Measurements from ENCODE around the gene ZBTB22. TPM values are rescaled to one million over a fixed set of nuclear protein-coding genes. Genes with fewer than 3 reads are reported as not detected.
"Not testable (repeated sequence)": the region's sequence is repeated elsewhere in the genome, so short reads cannot be mapped to it uniquely, and the experiment has no call there.

The ZBTB22 gene
- total RNA-seq, 2 experiments from 2014 or later, result 11.0 to 12.1 TPM

DNA sequence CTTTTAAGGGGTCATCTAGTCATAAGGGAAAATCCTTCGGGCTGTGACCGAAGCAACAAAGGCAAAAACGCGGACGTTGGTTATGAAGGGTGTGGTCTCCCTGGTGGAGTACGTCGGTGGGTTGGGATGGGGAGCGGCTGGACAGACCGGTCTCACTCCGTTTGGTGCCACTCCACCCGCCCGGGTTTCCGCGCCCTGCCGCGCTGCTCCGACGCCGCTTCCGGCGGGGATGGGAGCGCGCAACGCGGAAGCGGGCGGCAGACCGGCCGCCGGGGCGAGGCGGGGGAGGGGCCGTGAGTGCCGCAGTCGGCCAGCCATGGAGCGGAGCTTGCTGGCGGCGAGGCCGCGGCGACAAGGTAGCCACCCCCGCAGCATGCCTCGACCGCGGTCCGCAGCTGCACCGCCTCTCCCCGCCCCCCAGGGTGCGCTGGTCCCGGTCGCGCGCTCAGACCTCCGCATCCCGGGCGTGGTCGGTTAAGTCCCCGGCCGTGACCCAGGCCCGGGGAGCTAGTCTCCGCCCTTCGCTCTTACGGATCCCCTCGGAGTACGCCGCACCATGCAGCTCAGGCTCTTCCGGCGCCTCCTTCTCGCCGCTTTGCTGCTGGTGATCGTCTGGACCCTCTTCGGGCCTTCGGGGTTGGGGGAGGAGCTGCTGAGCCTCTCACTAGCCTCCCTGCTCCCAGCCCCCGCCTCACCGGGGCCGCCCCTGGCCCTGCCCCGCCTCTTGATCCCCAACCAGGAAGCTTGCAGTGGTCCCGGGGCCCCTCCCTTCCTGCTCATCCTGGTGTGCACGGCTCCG lies 40.5 kb downstream of the ZBTB22 start, which contains the start of gene B3GALT4:
Gene B3GALT4 (plus strand): TSS at position 260 of the 799 bp plus-strand sequence. CDS start 297 bp downstream, at position 557.
- ChIA-PET CTCF (interaction anchor here (0.6 to 3.4 kb wide), 17 partner anchors 12 to 1084 kb away, joined by 3 to 37 read pairs (median 5); partner anchors contain the start of genes PFDN6, RGL2, WDR46 and ZBTB22), POLR2A (interaction anchor here (0.5 to 4.9 kb wide), 18 partner anchors 10 to 306 kb away, joined by 3 to 40 read pairs (median 5); partner anchors contain the start of genes BAK1, HSD17B8, PFDN6 and RGL2)
- peaks cover 50% of the 10 kb centered on the region for H3K36me3 Mint-ChIP-seq
- H3K27me3 Mint-ChIP-seq, result no peaks in the 10 kb centered on the region
- DNase-seq, result peak; percentile 85
- intact Hi-C loops (cut with micrococcal nuclease), result loop anchor here (1.0 to 10.0 kb wide), 3 partner anchors 12 to 298 kb away; partner anchors contain the start of genes PFDN6 and WDR46
- H3K9me3 Mint-ChIP-seq, result no peaks in the 10 kb centered on the region
- H3K27ac Mint-ChIP-seq, result peak within 1 kb of the TSS; percentile 92
- peaks cover 37% of the 10 kb centered on the region for H3K4me1 Mint-ChIP-seq (ENCODE audit: low read depth)
- peak within 1 kb of the TSS; percentile 94 for H3K4me3 Mint-ChIP-seq

DNA sequence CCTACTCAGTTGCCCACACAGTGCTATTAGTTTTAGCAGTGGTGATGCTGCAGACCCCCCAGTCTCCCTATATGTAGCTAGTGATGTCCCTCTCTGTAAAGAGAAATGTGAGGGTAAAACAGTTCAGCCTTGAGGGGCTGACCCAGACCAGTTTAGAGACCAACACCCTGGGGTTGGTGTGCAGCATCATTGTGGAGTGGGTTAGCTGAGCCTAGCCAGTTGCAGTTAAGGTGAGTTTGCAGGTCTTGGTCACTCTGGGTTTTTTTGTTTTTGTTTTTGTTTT lies 41.0 kb downstream of the ZBTB22 start:
- ChIA-PET POLR2A (interaction anchor here (1.2 to 4.9 kb wide), 12 partner anchors 13 to 306 kb away, joined by 3 to 40 read pairs (median 6); partner anchors contain the start of genes BAK1, PFDN6, RGL2 and TAPBP), CTCF (interaction anchor here (0.9 to 3.4 kb wide), 11 partner anchors 13 to 150 kb away, joined by 3 to 37 read pairs (median 6); partner anchors contain the start of genes PFDN6, RGL2, WDR46 and ZBTB22)
- intact Hi-C loops (cut with micrococcal nuclease), result loop anchor here (2.0 to 10.0 kb wide), 2 partner anchors 36 to 298 kb away; no protein-coding TSS in a partner anchor
- Mint-ChIP-seq H3K27me3 (no peaks in the 10 kb centered on the region), H3K4me3 (peak overlapping the region; percentile 94), H3K27ac (peak overlapping the region; percentile 91), H3K9me3 (no peaks in the 10 kb centered on the region), H3K4me1 (ENCODE audit: low read depth) (peaks cover 37% of the 10 kb centered on the region), H3K36me3 (peaks cover 53% of the 10 kb centered on the region)
- DNase-seq, result no peak

DNA sequence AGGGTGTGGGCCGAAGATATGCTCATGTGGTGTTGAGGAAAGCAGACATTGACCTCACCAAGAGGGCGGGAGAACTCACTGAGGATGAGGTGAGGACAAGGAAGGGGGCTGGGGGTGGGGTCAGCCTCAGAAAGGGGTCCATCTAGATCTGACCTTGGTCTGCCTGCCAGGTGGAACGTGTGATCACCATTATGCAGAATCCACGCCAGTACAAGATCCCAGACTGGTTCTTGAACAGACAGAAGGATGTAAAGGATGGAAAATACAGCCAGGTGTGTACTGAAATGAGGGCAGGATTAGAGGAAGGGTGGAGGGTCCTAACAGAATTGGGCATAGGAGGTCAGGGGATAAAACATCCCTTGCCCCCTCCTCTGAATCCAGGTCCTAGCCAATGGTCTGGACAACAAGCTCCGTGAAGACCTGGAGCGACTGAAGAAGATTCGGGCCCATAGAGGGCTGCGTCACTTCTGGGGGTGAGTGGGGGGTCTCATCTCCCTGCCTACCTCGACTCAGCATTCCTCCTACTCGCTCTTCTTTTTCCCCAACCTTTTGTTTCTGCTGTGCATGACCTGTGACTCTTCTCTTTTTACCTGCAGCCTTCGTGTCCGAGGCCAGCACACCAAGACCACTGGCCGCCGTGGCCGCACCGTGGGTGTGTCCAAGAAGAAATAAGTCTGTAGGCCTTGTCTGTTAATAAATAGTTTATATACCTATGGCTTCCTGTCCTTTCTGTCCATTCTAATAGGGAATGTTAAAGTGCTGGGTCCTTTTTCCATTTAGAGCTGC lies 41.6 kb downstream of the ZBTB22 start:
- ChIA-PET POLR2A (interaction anchor here (1.2 to 4.9 kb wide), 7 partner anchors 14 to 304 kb away, joined by 3 to 40 read pairs (median 7); partner anchors contain the start of genes BAK1, PFDN6, RGL2 and WDR46), CTCF (interaction anchor here (0.9 to 3.4 kb wide), 6 partner anchors 13 to 151 kb away, joined by 3 to 37 read pairs (median 13); partner anchors contain the start of genes PFDN6, RGL2 and WDR46)
- Mint-ChIP-seq H3K4me1 (ENCODE audit: low read depth) (peaks cover 39% of the 10 kb centered on the region), H3K27ac (peak overlapping the region; percentile 91), H3K4me3 (peak overlapping the region; percentile 94), H3K36me3 (peaks cover 53% of the 10 kb centered on the region)
- not testable (repeated sequence) for H3K9me3 Mint-ChIP-seq, DNase-seq, H3K27me3 Mint-ChIP-seq
- intact Hi-C loops (cut with micrococcal nuclease), result loop anchor here (2.0 to 10.0 kb wide), 2 partner anchors 37 to 299 kb away; no protein-coding TSS in a partner anchor

DNA sequence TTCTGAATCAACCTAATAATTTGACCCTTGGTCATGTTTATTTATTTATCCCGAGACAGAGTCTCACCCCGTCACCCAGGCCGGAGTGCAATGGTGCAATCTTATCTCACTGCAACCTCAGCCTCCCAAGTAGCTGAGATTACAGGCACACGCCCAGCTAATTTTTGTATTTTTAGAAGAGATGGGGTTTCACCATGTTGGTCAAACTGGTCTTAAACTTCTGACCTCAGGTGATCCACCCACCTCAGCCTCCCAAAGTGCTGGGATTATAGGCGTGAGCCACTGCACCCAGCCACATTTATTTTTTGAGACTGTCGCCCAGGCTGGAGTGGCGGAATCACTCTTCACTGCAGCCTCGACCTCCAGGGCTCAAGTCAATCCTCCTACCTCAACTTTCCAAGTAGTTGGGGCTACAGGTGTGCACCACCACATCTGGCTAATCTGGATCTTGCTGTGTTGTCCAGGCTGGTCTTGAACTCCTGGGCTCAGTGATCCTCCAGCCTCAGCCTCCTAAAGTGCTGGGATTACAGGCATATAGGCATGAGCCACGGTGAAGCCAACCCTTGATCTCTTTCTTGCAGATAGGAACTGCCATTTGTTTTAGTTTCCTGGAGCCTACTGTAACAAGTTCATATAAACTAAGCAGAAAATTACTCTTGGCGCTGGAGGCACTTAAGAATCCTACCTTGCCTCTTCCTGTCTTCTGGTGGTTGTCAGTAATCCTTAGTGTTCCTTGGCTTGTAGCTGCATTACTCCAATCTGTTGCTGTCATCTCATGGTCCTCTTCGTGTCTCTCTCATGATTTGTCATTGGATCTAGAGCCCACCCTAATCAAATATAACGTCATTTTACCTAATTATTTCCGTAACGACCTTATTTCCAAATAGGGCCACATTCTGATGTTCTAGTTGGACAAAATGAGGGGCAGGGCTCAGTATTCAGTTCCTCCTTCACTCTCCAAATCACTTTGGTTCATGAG lies 43.3 kb downstream of the ZBTB22 start:
- Mint-ChIP-seq H3K27me3 (no peaks in the 10 kb centered on the region), H3K27ac (peak overlapping the region; percentile 98), H3K4me3 (peak overlapping the region; percentile 94), H3K36me3 (peaks cover 53% of the 10 kb centered on the region), H3K9me3 (no peaks in the 10 kb centered on the region), H3K4me1 (ENCODE audit: low read depth) (peaks cover 53% of the 10 kb centered on the region)
- no peak for DNase-seq
- ChIA-PET CTCF (interaction anchor here (1.3 kb wide), 1 partner anchor 25 kb away, joined by 3 read pairs; no protein-coding TSS in a partner anchor), POLR2A (interaction anchor here (1.0 to 4.9 kb wide), 3 partner anchors 15 to 302 kb away, joined by 4 to 40 read pairs (median 7); partner anchors contain the start of genes PFDN6 and WDR46)
- intact Hi-C loops (cut with micrococcal nuclease), result loop anchor here (2.0 to 10.0 kb wide), 4 partner anchors 145 to 429 kb away; partner anchors contain the start of genes CUTA and PSMB8

DNA sequence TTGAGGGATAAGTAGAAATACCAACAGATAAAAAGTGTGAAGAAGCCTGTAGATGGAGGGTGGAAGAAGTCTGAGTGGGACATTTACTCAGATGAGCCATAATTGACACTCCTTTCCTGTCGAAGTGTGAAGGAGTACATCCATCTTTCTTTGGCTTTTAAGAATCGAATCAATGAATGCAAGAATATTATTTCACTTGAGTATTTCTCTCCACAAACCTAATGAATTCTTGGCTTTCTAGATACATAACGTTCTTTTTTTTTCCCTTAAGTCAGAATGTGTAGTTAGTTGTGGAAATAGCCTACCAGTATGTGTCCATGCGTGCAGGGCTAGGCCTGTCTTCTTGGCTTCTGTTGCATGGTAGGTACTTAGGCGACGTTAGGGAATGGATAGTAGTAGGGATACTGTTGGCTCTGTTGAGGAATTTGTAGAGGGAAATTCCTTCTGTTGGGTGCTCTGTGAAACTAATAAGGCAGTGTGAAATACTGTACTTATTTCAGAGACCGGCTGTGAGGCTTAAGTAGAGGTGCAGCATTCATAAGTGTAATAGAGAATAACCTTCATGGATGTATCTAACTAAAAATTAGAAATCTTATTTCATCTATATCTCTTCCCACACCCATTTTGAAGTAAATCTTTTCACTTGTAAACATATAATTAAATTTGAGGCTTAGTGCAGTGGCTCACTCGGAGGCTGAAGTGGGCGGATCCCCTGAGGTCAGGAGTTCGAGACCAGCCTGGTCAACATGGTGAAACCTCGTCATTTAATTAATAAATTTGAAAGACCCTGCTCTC lies 44.2 kb downstream of the ZBTB22 start:
- no peaks in the 10 kb centered on the region for H3K9me3 Mint-ChIP-seq
- DNase-seq, result no peak
- intact Hi-C loops (cut with micrococcal nuclease), result loop anchor here (2.0 to 10.0 kb wide), 4 partner anchors 145 to 429 kb away; partner anchors contain the start of genes CUTA and PSMB8
- peaks cover 59% of the 10 kb centered on the region for H3K36me3 Mint-ChIP-seq
- H3K27ac Mint-ChIP-seq, result peak overlapping the region; percentile 98
- H3K27me3 Mint-ChIP-seq, result no peaks in the 10 kb centered on the region
- peaks cover 51% of the 10 kb centered on the region for H3K4me1 Mint-ChIP-seq (ENCODE audit: low read depth)
- POLR2A ChIA-PET, result interaction anchor here (0.6 to 2.9 kb wide), 4 partner anchors 16 to 301 kb away, joined by 3 to 24 read pairs (median 10); partner anchors contain the start of genes PFDN6 and WDR46
- peak overlapping the region; percentile 94 for H3K4me3 Mint-ChIP-seq
- CTCF ChIA-PET, result interaction anchor here (2.1 to 4.2 kb wide), 2 partner anchors 24 to 68 kb away, joined by 6 to 21 read pairs; partner anchors contain the start of gene HSD17B8

DNA sequence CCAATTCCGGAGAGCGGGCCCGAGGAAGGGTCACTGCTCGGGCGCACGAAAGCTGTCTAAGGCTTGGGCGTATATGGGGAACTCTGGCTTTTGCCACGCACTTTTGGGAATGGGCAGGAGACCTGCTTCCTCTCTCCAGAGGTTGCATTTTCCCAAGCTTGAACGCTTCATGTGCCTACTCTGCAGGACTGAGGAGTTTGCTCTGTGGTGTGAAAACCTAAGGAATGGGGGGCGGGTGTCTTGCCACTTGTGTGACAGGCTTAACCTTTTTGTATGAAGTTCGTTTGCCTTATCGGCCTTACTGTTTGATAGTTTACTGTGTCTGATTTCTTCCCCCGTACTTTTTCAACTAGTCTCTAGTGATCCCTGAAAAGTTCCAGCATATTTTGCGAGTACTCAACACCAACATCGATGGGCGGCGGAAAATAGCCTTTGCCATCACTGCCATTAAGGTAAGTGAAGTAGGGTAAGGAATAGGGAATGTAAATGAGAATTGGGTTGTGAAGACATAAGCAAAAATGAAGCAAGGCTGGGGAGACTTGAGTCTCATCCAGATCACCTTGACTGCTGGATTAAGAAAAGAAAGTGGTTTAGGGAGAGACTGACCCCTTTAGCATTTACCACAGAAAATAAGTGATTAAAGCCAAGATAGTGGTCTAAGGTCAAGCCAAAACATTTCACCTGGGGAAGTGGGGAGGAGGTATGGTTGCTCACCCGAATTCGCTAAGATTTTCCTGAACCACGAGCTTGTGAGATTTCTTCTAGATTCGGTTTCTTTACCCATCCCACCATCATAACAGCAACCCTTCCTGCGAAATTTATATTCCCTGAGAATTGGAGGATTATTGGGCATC lies 45.0 kb downstream of the ZBTB22 start:
- intact Hi-C loops (cut with micrococcal nuclease), result loop anchor here (1.0 to 10.0 kb wide), 7 partner anchors 45 to 428 kb away; partner anchors contain the start of genes CUTA, PSMB8 and ZBTB22
- Mint-ChIP-seq H3K9me3 (no peaks in the 10 kb centered on the region), H3K4me3 (peak overlapping the region; percentile 94), H3K36me3 (peaks cover 65% of the 10 kb centered on the region), H3K27me3 (no peaks in the 10 kb centered on the region), H3K4me1 (ENCODE audit: low read depth) (peaks cover 46% of the 10 kb centered on the region), H3K27ac (peak overlapping the region; percentile 98)
- DNase-seq, result no peak
- ChIA-PET CTCF (interaction anchor here (0.6 to 4.2 kb wide), 9 partner anchors 17 to 434 kb away, joined by 3 to 21 read pairs (median 5); partner anchors contain the start of genes HSD17B8, PFDN6, RGL2 and TAP2), POLR2A (interaction anchor here (0.6 to 2.9 kb wide), 16 partner anchors 9 to 349 kb away, joined by 3 to 24 read pairs (median 6); partner anchors contain the start of genes BRD2, HSD17B8, PFDN6 and RGL2)

DNA sequence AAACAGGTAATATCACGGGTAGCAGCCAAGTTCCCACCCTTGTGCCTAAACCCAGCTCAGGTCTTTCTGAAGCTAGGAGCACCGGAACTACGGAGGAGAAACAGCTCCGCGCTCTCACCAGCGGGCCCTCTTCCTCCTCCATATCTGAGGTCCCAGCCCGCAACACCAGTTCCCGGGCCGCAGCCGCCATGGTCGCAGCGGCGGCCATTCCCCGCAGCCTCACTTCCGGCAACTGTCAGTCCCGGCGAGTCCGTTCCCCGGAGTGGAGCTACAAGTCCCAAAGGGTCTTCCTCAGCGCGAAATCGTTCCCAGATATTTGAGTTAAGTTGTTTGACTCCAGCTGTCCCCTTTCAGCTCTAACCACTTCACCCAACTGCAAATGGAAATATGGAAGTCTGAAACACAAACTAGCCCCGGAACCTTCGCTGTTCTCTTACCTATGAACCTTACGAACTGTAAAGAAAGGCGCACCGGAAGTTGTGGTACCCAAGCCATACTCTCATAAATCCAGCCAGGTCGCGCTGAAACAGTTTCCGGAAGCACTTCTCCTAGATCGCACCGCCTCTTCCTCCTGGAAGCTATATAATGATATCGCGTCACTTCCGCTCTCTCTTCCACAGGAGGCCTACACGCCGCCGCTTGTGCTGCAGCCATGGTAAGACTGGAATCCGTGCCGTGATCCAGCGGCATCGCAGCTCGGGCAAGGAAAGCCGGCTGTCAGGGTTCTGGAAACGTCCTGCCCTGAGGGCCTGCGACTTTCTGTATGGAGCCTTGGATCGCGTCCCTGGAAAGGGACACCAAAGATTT lies 45.9 kb downstream of the ZBTB22 start, which contains the start of the genes RPS18 and VPS52:
Gene RPS18 (plus strand): TSS at position 608 of the 807 bp plus-strand sequence. CDS start 45 bp downstream, at position 653.
Gene VPS52 (minus strand): TSS at position 409 of the 807 bp plus-strand sequence. CDS start 201 bp downstream, at position 208.
- ChIA-PET POLR2A (interaction anchor here (0.9 to 2.9 kb wide), 18 partner anchors 9 to 350 kb away, joined by 3 to 24 read pairs (median 6); partner anchors contain the start of genes BRD2, HSD17B8, PFDN6 and RGL2), CTCF (interaction anchor here (0.5 to 4.2 kb wide), 12 partner anchors 10 to 433 kb away, joined by 3 to 21 read pairs (median 4); partner anchors contain the start of genes HSD17B8, PFDN6, RGL2 and RING1)
- intact Hi-C loops (cut with micrococcal nuclease), result loop anchor here (1.0 to 10.0 kb wide), 11 partner anchors 18 to 427 kb away; partner anchors contain the start of genes CUTA, PFDN6, PSMB8 and WDR46
- H3K9me3 Mint-ChIP-seq, result no peaks in the 10 kb centered on the region
- peak within 1 kb of the TSS; percentile 94 for H3K4me3 Mint-ChIP-seq
- peaks cover 68% of the 10 kb centered on the region for H3K36me3 Mint-ChIP-seq
- no peaks in the 10 kb centered on the region for H3K27me3 Mint-ChIP-seq
- DNase-seq, result peak; percentile 94
- peaks cover 42% of the 10 kb centered on the region for H3K4me1 Mint-ChIP-seq (ENCODE audit: low read depth)
- H3K27ac Mint-ChIP-seq, result peak within 1 kb of the TSS; percentile 98

DNA sequence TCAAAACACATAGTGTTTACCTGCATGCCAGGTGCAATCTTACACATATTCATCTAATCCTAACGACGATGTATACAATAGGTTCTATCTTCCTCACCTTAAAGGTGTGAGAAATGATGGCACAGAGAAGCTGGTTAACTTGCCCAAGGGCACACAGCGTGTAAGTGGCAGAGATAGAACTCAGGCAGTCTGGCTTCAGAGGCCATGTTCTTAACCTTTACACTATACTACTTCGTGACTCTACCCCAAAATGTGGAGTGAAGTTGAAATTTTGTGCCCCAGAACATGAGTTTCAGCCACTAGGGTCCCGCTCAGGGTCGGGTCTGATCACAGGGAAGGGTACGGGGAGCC lies 46.5 kb downstream of the ZBTB22 start:
- intact Hi-C loops (cut with micrococcal nuclease), result loop anchor here (1.0 to 10.0 kb wide), 6 partner anchors 18 to 304 kb away; partner anchors contain the start of genes PFDN6 and WDR46
- ChIA-PET POLR2A (interaction anchor here (1.0 to 2.9 kb wide), 13 partner anchors 8 to 351 kb away, joined by 3 to 24 read pairs (median 7); partner anchors contain the start of genes PFDN6, RGL2, RING1 and WDR46), CTCF (interaction anchor here (0.9 to 4.2 kb wide), 8 partner anchors 9 to 432 kb away, joined by 3 to 21 read pairs (median 5); partner anchors contain the start of genes HSD17B8, PFDN6, RGL2 and RING1)

More for the DNA sequence above, 46.5 kb downstream of the ZBTB22 start:
- H3K27me3 Mint-ChIP-seq, result no peaks in the 10 kb centered on the region
- H3K36me3 Mint-ChIP-seq, result peaks cover 68% of the 10 kb centered on the region
- peak overlapping the region; percentile 94 for H3K4me3 Mint-ChIP-seq
- DNase-seq, result no peak
- H3K4me1 Mint-ChIP-seq (ENCODE audit: low read depth), result peaks cover 36% of the 10 kb centered on the region
- no peaks in the 10 kb centered on the region for H3K9me3 Mint-ChIP-seq
- peak overlapping the region; percentile 98 for H3K27ac Mint-ChIP-seq
